ENCODE results near the gene SERPINI1. TPM values are rescaled to one million over a fixed set of nuclear protein-coding genes. Genes with fewer than 3 reads are reported as not detected.

Gene SERPINI1
- total RNA-seq, 1 experiment from 2014 or later, result 8.0 TPM

DNA sequence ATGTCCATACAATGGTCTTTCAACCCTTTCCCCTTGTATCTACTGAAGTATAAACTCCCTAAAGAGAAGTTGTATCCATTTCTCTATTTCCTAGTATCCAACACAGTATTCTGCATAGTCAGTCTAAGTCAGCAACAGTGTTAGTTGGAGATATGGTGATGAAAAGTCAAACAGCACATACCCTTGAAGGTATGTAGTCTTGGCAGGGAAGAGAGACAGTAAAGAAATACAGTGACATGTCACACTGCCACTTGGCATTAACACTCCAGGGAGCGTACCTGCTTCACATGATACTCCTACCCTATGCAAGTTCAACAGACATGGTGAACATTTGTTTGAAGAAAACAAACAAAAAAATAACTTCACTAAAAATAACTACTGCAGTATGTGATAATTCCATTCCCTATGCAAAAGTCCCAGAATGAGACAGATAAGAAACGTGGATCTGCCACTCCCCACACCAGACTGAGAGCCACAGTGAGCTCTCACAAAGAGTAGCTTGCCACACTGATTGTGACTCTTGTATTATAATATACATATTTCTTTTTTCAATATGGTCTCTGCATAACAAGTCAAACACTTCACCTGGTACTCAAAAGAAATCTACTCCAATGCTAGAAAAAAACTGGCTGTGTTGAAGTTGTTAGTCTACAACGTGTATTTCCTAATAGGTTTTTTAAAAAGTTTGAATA is 6.7 kb upstream of the SERPINI1 start:
- in situ Hi-C loops (cut with HindIII; ENCODE audit: low pct_unique_long_range_greater_than_20kb, low sequenced_read_pairs), result no loop called here
- peak; percentile 62 for ATAC-seq
- no TSS peak for BruUV-seq (replicated peaks)
- H3K27me3 ChIP-seq (ENCODE audit: control insufficient read depth, insufficient read depth, low read length), result no peaks in the 10 kb centered on the region
- DNase-seq (ENCODE audit: low read depth, low spot score), result no peak
- POLR2A ChIA-PET, result no interaction called here
- H3K36me3 ChIP-seq (ENCODE audit: control insufficient read depth, insufficient read depth, low read length), result peaks cover 5% of the 10 kb centered on the region
- CTCF ChIA-PET, result no interaction called here
- TF ChIP-seq TCF7L2 (IDR thresholded peaks at IDR 0.05; ENCODE audit: low read depth, low read length) (no peak), POLR2AphosphoS5 (IDR thresholded peaks at IDR 0.05; ENCODE audit: low read depth, low read length) (no peak)
- TF ChIP-seq, protein P1, sequence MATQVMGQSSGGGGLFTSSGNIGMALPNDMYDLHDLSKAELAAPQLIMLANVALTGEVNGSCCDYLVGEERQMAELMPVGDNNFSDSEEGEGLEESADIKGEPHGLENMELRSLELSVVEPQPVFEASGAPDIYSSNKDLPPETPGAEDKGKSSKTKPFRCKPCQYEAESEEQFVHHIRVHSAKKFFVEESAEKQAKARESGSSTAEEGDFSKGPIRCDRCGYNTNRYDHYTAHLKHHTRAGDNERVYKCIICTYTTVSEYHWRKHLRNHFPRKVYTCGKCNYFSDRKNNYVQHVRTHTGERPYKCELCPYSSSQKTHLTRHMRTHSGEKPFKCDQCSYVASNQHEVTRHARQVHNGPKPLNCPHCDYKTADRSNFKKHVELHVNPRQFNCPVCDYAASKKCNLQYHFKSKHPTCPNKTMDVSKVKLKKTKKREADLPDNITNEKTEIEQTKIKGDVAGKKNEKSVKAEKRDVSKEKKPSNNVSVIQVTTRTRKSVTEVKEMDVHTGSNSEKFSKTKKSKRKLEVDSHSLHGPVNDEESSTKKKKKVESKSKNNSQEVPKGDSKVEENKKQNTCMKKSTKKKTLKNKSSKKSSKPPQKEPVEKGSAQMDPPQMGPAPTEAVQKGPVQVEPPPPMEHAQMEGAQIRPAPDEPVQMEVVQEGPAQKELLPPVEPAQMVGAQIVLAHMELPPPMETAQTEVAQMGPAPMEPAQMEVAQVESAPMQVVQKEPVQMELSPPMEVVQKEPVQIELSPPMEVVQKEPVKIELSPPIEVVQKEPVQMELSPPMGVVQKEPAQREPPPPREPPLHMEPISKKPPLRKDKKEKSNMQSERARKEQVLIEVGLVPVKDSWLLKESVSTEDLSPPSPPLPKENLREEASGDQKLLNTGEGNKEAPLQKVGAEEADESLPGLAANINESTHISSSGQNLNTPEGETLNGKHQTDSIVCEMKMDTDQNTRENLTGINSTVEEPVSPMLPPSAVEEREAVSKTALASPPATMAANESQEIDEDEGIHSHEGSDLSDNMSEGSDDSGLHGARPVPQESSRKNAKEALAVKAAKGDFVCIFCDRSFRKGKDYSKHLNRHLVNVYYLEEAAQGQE (IDR thresholded peaks at IDR 0.05; ENCODE audit: insufficient read depth in 1 of 2, low read depth in 2 of 2, low read length in 1 of 2), result no peak
- TF ChIP-seq, protein P2, sequence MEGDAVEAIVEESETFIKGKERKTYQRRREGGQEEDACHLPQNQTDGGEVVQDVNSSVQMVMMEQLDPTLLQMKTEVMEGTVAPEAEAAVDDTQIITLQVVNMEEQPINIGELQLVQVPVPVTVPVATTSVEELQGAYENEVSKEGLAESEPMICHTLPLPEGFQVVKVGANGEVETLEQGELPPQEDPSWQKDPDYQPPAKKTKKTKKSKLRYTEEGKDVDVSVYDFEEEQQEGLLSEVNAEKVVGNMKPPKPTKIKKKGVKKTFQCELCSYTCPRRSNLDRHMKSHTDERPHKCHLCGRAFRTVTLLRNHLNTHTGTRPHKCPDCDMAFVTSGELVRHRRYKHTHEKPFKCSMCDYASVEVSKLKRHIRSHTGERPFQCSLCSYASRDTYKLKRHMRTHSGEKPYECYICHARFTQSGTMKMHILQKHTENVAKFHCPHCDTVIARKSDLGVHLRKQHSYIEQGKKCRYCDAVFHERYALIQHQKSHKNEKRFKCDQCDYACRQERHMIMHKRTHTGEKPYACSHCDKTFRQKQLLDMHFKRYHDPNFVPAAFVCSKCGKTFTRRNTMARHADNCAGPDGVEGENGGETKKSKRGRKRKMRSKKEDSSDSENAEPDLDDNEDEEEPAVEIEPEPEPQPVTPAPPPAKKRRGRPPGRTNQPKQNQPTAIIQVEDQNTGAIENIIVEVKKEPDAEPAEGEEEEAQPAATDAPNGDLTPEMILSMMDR (IDR thresholded peaks at IDR 0.05), result no peak
- intact Hi-C loops (cut with micrococcal nuclease; ENCODE audit: unreplicated experiment), result no loop called here
- no peak overlapping the region for H3K4me3 ChIP-seq (ENCODE audit: low read depth in 2 of 2, low read length in 2 of 2)
- H3K27ac ChIP-seq (ENCODE audit: low read length), result no peak overlapping the region
- no peaks in the 10 kb centered on the region for H3K9me3 ChIP-seq (ENCODE audit: control insufficient read depth, insufficient read depth, low read depth, low read length)
- peaks cover 39% of the 10 kb centered on the region for H3K4me1 ChIP-seq (ENCODE audit: control insufficient read depth, insufficient read depth, low read length)

GRCh38 chr3:167729591-167729990 is 5.9 kb upstream of the SERPINI1 start:
- Histone ChIP-seq H3K4me1 (ENCODE audit: control insufficient read depth, insufficient read depth, low read length) (peaks cover 39% of the 10 kb centered on the region), H3K27me3 (ENCODE audit: control insufficient read depth, insufficient read depth, low read length) (no peaks in the 10 kb centered on the region), H3K36me3 (ENCODE audit: control insufficient read depth, insufficient read depth, low read length) (peaks cover 5% of the 10 kb centered on the region), H3K9me3 (ENCODE audit: control insufficient read depth, insufficient read depth, low read depth, low read length) (no peaks in the 10 kb centered on the region), H3K27ac (ENCODE audit: low read length) (no peak overlapping the region), H3K4me3 (ENCODE audit: low read depth in 2 of 2, low read length in 2 of 2) (no peak overlapping the region)
- ATAC-seq, result no peak
- no TSS peak for BruUV-seq (replicated peaks)
- TF ChIP-seq TCF7L2 (IDR thresholded peaks at IDR 0.05; ENCODE audit: low read depth, low read length), result no peak
- no peak for TF ChIP-seq POLR2AphosphoS5 (IDR thresholded peaks at IDR 0.05; ENCODE audit: low read depth, low read length)
- TF ChIP-seq, protein P1 (IDR thresholded peaks at IDR 0.05; ENCODE audit: insufficient read depth in 1 of 2, low read depth in 2 of 2, low read length in 1 of 2), result no peak
- no peak for TF ChIP-seq SIN3A (IDR thresholded peaks at IDR 0.05; ENCODE audit: borderline replicate concordance, insufficient read depth, low read depth, low read length)
- TF ChIP-seq, protein P2 (IDR thresholded peaks at IDR 0.05), result no peak
- POLR2A ChIA-PET, result no interaction called here
- intact Hi-C loops (cut with micrococcal nuclease; ENCODE audit: unreplicated experiment) (no loop called here), in situ Hi-C loops (cut with HindIII; ENCODE audit: low pct_unique_long_range_greater_than_20kb, low sequenced_read_pairs) (no loop called here)
- CTCF ChIA-PET, result interaction anchor here (0.6 kb wide), 1 partner anchor 15 kb away, joined by 4 read pairs; no protein-coding TSS in a partner anchor
- no peak for DNase-seq (ENCODE audit: low read depth, low spot score)
